ENCODE measurements around the gene ALAD. TPM values are rescaled to one million over a fixed set of nuclear protein-coding genes. Genes with fewer than 3 reads are reported as not detected.
A peak's percentile ranks its signal among the peaks of the same experiment; 100 is the strongest.

The ALAD gene
- total and polyA plus RNA-seq, 2 of the 8 experiments (the other 6 are each of a cell fraction or from before 2014, with no cell fraction given), result 8.2 to 15.3 TPM

- no peak for FAIRE-seq
- WGBS, 2 experiments (ENCODE audit: extremely low coverage in 1 of 2, insufficient coverage in 1 of 2, insufficient read length in 1 of 2, insufficient replicate concordance in 2 of 2, low coverage in 1 of 2, low lambda C conversion rate in 2 of 2, missing lambda C conversion rate in 1 of 2), result 91% methylated on average over 1 of the region's 1 CpG; no CpG with 5 or more reads in 1 of the 2 experiments
Measured at GRCh38 chr9:113352411-113352810, 48.7 kb downstream of the ALAD start.

More at GRCh38 chr9:113352411-113352810, 48.7 kb downstream of the ALAD start:
- H3K79me1 ChIP-seq (ENCODE audit: low read depth, low read length), result no peaks in the 10 kb centered on the region; the same call in none of the 2 replicates
- no peak for DNase-seq (ENCODE audit: low read depth in 1 of 2, low spot score in 2 of 2)
- H3K36me3 ChIP-seq (ENCODE audit: control insufficient read depth in 2 of 4, insufficient read depth in 4 of 4, low read length in 3 of 4), result no peaks in the 10 kb centered on the region
- no peak overlapping the region for H4K91ac ChIP-seq (replicated peaks; ENCODE audit: insufficient read length, low read length)
- no peaks in the 10 kb centered on the region for H3K9me3 ChIP-seq (ENCODE audit: insufficient read depth in 2 of 2, low read depth in 1 of 2, low read length in 1 of 2)
- no peak overlapping the region for H2BK120ac ChIP-seq (replicated peaks; ENCODE audit: low read depth, low read length)
- no peak overlapping the region for H3K9ac ChIP-seq (replicated peaks in 1 of 4; ENCODE audit: extremely low read depth in 1 of 4, low read depth in 3 of 4, low read length in 3 of 4)
- H4K8ac ChIP-seq (ENCODE audit: extremely low read depth, insufficient read depth, low read length), result no peak overlapping the region
- no peaks in the 10 kb centered on the region for H3K79me2 ChIP-seq (ENCODE audit: control insufficient read depth in 1 of 2, insufficient read depth in 2 of 2, low read length in 2 of 2)
- no peak overlapping the region for H3K4me2 ChIP-seq (ENCODE audit: insufficient read depth in 1 of 2, low read depth in 2 of 2, low read length in 2 of 2)
- peaks cover 0 to 2% of the 10 kb centered on the region in 2 experiments for H4K20me1 ChIP-seq (replicated peaks in 1 of 2; ENCODE audit: control insufficient read depth in 1 of 2, insufficient read depth in 2 of 2, low read length in 2 of 2)
- H2BK12ac ChIP-seq (ENCODE audit: low read depth, low read length), result 0 out of 2 replicates have a peak overlapping the region, but pooled peaks have one; percentile 27
- TF ChIP-seq NRF1 (IDR thresholded peaks at IDR 0.05; ENCODE audit: low read depth, low read length), result no peak
- no peak for TF ChIP-seq KDM4A (IDR thresholded peaks at IDR 0.05; ENCODE audit: low read depth, low read length, severe bottlenecking)
- no peak for TF ChIP-seq TBP (IDR thresholded peaks at IDR 0.05; ENCODE audit: low read depth, low read length)
- no peak for TF ChIP-seq SIX5 (IDR thresholded peaks at IDR 0.05; ENCODE audit: low read depth, low read length)
- peaks cover 5 to 14% (median 10%) of the 10 kb centered on the region in 4 experiments for H3K4me1 ChIP-seq (replicated peaks in 1 of 4; ENCODE audit: control insufficient read depth in 3 of 4, insufficient read depth in 4 of 4, low read length in 3 of 4)
- no peak overlapping the region for H2BK15ac ChIP-seq (ENCODE audit: low read length)
- no peak overlapping the region for H3K56ac ChIP-seq (replicated peaks; ENCODE audit: insufficient read length, low read depth, low read length)
- no peak overlapping the region; the same call in 1 of the 2 replicates for H2AK5ac ChIP-seq (ENCODE audit: low read depth, low read length)
- H3K4ac ChIP-seq (replicated peaks; ENCODE audit: insufficient read length, low read depth, low read length), result no peak overlapping the region
- no peak overlapping the region for H3K14ac ChIP-seq (ENCODE audit: insufficient read length)
- no peak overlapping the region for H3K18ac ChIP-seq (ENCODE audit: extremely low read depth, low read length)
- no peak overlapping the region for H2BK20ac ChIP-seq (ENCODE audit: low read length)
- H2AFZ ChIP-seq (ENCODE audit: low read length), result no peak overlapping the region
- no peak overlapping the region for H3K4me3 ChIP-seq (ENCODE audit: extremely low read depth in 1 of 4, insufficient read depth in 2 of 4, low read depth in 3 of 4, low read length in 4 of 4)
- peaks cover 0 to 14% (median 2%) of the 10 kb centered on the region in 4 experiments; a peak in 5 of 7 replicates for H3K27me3 ChIP-seq (replicated peaks in 1 of 4; ENCODE audit: control insufficient read depth in 3 of 4, extremely low read depth in 1 of 4, insufficient read depth in 3 of 4, low read length in 3 of 4)
- H3K27ac ChIP-seq (ENCODE audit: low read depth, low read length), result no peak overlapping the region
- peaks cover 11% of the 10 kb centered on the region; the same call in 1 of the 2 replicates for H3K23me2 ChIP-seq (ENCODE audit: low read depth, low read length)
- no peak overlapping the region for H2BK5ac ChIP-seq (ENCODE audit: low read depth, low read length)
- H3K23ac ChIP-seq (ENCODE audit: insufficient read length), result no peak overlapping the region
- no peak overlapping the region for H4K5ac ChIP-seq (ENCODE audit: insufficient read length, low read depth, low read length)
- ChIA-PET CTCF (ENCODE audit: partially characterized antibody) (interaction anchor here (1.1 to 4.0 kb wide), 2 partner anchors 12 to 44 kb away, joined by 3 to 12 read pairs; partner anchors contain the start of gene WDR31), POLR2A (ENCODE audit: partially characterized antibody) (interaction anchor here (0.6 to 1.2 kb wide), 3 partner anchors 12 to 57 kb away, joined by 3 read pairs; partner anchors contain the start of genes HDHD3 and WDR31)

All from H1 (cell line).